H1 (cell line): ENCODE data around the gene PRTN3.

Experiments used
- CHD2 ChIP-seq: IDR thresholded peaks from 2 replicates; pipeline ENCODE4 v1.6.1; 2012; ENCODE audit warnings: low read length, improper control_type of control experiment
- POLR2AphosphoS5 ChIP-seq: IDR thresholded peaks from 2 replicates; pipeline ENCODE4 v1.6.1; 2011; ENCODE audit warnings: low read depth, low read length

DNA sequence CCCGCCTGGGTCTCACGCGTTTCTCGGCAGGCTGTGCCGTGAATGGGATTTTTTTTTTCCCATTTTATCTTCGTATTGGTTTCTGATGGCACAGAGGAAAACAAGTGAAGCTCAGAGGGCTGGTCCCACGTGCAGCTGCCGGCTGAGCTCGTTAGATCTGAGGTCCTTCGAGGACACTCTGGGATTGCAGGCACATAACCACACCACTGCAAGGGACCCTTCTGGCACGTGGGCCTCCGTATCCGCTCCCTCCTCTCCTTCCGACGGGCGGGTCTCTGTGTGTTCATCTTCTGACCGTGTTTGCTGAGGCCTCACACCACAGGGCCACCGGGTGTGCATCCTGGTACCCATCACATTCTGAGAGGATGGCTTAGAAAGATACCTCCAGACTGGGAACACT is 35.3 kb downstream of the PRTN3 start:
- TF ChIP-seq CHD2 (no peak), POLR2AphosphoS5 (no peak)
